Suppressor macrophage treated with lipopolysaccharide for 1 hour (primary cell): ENCODE results near the gene GALNT10.
A peak's percentile ranks its signal among the peaks of the same experiment; 100 is the strongest.

Experiments
- DNase-seq, 3 donors: peaks; one replicate each; pipeline ENCODE4 v3.0.0-alpha.2; 2020 to 2022

GALNT10 gene

DNA sequence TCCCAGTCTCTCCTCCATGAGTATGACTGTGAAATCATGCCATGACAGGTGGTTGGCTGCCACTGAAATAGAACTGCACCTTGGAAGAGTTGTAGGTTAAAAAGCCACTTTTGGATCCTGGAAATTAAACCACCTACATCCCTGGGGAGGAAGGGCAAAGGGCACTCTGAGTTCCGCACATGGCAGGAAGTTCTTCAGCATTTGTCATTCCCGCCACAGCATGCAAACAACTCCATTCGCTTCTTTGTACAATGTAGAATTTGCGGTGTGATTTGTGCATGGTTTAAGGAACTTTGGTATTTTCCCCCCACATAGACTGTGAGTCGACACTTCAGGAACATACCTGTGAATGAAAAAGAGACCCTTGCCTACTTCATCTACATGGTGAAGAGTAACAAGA, 265.1 kb downstream of the GALNT10 start:
- no peak for DNase-seq

DNA sequence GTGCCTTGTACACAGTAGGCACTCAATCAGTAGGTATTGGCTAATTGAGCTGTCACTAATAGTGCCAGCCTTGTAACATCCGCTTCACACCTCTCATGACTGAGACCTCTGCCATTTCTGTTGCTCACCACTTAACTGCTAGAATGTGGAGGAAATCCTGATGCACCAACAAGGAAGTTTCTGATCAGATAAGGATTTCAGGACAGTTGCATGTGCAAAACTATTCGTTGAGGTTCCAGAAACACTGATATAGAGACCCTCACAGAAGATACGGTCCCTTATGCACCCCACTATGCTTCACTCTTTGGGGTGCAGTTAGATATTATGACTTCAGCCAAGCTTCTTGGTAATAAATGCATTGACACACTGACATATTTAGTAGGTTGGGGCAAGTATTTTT, 266.0 kb downstream of the GALNT10 start:
- no peak for DNase-seq

DNA sequence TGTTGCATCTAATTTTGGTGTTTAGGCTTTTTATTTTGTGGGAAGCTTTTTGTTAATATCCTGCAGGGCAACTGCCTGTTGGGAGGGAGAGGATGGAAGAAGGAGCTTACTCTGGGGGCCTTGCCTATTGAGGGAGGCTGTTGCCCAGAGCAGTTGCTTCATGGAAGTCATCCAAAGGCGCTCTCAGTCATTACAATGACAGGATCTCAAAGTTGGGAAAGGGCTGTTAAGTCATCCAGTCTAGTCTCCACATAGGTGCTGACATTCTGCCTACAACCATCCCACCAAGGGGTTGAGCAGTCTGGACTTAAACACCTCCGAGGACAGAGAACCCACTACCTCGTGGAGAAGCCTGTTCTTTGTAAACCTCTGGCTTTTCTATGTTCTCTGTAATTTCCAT, 268.5 kb downstream of the GALNT10 start:
- DNase-seq = no peak

DNA sequence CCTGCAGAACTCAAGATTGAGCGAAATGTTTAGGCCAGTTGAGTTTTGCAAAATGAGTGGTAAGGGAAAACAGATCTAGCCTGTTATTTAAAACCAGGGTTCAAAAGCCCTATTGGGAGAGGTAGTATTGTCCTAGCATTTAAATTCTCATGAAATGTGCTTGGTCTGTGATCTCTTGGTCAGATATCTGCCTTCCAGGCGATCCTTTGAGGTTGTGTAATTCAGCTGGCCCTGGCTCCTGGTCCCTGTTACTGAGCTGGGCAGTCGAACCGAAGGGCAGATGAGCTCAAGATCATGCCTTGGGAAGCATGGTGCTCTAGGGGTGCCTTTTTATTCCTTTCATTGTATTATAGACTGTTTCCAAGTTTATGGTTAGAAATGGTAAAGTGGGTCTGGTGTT, 269.6 kb downstream of the GALNT10 start:
- no peak for DNase-seq

DNA sequence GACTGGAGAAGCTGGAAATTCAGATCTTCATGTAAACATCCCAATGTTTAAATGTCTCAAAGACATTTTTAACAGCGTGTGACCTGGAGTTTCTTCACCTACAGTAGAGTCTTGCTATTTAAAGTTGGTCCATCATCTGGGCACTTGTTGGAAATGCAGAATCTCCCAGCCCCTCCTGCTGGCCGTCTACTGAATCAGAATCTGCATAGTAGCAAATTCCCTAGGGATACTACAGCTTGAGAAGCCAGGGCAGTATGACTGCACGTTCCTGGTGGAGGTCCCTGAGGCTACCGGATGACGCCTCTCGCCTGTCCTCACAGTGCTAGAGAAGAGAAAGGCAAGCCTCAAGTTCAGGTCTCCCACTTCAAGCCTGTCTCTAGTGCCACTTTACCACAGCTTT, 271.0 kb downstream of the GALNT10 start:
- no peak for DNase-seq

DNA sequence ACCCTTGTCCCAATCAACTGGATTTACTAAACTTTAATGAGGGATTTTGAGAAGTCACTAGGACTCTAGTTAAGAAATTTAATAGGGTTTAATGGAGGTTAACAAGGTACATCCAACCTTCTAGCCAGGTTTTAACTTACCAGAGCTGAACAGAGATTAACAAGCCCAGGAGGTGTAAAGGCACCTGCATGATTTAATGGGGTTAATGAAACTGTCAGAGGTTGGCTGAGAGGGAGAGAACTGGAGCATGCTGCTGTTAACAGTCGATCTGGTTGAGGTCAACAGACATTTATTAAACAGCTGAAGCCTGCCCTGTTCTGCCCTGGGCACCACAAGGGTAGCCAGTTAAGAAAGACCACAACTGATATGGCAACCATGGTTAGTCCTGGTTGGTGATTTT, 273.9 kb downstream of the GALNT10 start:
- no peak for DNase-seq

DNA sequence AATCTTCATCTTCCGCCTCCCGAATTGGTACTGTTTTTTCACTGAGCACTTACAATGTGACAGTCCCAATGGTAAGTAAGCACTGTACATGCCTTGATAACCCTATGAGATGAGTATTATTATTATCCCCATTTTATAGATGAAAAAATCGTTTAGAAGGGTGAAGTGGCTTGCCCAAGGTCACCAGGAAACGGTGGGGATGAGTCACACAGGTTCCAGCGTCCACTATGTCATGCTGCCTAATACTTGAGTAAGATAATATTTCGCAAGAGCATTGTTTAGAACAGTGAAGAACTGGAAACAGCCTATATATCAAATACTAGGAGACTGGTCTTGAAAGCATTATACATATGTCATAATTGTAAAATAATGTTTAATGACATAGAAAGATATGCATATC, 274.6 kb downstream of the GALNT10 start:
- DNase-seq = peak; percentile 53 to 78 (median 69)

DNA sequence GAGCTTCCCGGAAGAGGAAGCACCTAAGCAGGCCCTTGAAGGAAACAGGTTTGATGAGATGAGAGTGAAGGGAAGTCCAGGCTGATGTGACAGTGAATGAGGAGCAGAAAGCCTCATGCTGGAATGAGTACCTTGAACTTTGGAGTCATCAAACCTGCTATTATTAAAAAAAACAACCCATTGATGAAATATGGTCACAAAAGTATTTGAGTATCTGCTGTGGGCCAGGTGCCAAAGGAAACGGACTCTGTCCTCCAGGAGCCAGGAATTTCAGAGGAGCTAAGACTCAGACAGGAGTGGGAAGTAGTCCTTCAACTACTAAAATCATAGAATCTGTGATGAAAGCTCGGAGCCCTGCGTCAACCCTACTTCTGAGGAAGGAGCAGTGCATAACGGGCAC, 275.6 kb downstream of the GALNT10 start:
- no peak for DNase-seq

DNA sequence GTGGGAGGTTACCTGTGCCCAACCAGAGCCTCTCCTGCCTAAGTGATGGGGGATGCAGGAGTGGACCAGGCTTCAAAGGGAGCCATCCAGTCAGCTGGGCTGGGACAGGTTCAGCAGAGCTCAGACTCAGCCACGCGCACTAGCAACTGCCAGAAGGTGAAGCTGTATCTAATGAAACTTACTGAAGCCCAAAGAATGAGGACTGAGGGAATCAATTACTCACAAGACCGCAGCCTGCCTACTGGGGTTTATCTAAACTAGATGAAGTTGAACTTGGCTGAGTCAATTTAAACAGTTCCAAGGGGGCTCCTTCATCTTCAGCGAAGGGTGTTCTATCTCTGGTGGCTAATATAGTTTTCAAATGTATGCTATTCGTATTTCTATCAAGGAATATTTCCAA, 276.1 kb downstream of the GALNT10 start:
- DNase-seq = no peak

DNA sequence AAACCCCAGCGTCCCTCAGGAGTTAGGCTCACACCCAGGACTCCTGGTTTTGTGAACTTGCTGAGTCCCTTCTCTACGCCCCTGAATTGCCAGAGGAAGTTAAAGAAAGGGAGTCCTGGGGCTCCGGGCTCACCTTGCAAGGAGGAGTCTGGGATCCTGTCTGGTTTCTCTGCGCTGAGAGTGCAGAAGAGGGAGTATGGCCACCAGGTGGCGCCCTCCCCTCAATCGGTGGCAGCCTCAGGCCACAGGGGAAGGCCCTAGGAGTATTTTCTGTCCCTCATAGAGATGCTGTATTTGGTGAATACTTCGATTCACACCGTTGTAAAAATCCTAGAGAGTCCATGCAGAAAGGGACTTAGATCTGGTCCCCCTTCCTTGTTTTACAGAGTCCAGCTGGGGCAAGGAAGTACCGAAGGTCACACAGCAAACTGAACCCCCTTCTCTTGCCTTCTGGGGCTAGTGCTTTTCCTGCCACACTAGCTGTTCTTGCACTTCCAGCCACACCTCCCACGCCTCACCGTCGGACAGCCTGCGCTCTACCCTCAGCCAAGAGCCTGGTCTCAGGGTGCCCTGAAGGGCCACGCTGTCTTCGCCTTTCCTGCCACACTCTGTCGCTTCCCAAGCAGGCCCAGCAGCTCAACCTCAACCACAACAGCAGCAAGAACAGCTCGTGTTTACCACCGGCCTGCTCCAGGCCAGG, 277.3 kb downstream of the GALNT10 start:
- peak; percentile 73 to 90 (median 81) for DNase-seq

DNA sequence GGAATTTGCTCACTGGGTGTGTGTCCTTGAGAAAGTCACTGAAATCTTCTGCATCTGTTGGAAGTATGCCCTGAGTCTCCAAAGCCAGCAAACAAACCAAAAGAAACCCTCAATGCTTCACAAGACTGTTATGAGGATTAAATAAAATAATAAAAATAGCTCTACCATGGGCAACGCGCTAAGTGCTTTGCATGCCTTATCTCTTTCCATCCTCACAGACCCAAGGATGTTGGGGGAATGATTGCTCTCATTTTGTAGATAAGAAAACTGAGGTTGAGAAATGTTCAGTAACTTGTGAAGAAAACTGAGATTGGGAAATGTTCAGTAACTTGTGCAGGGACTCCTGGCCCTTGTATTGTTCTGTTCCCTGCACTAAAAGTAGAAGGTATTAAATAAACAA, 279.6 kb downstream of the GALNT10 start:
- DNase-seq = no peak
